ENCODE results near the gene CDYL2. TPM values are rescaled to one million over a fixed set of nuclear protein-coding genes. Genes with fewer than 3 reads are reported as not detected.

CDYL2 gene
- total RNA-seq, 6 experiments from 2014 or later: 15.4 to 22.5 (median 20.6) TPM

GRCh38 chr16:80674884-80675283, 129.5 kb downstream of the CDYL2 start:
- Mint-ChIP-seq H3K27me3 (ENCODE audit: insufficient read depth) (no peaks in the 10 kb centered on the region), H3K9me3 (peaks cover 4% of the 10 kb centered on the region; the same call in 1 of the 2 replicates), H3K36me3 (ENCODE audit: low read depth) (peaks cover 11% of the 10 kb centered on the region), H3K4me1 (ENCODE audit: low read depth) (peaks cover 9% of the 10 kb centered on the region), H3K4me3 (no peak overlapping the region), H3K27ac (no peak overlapping the region)
- TF ChIP-seq CTCF (IDR thresholded peaks at IDR 0.05): no peak
- DNase-seq: no peak

DNA sequence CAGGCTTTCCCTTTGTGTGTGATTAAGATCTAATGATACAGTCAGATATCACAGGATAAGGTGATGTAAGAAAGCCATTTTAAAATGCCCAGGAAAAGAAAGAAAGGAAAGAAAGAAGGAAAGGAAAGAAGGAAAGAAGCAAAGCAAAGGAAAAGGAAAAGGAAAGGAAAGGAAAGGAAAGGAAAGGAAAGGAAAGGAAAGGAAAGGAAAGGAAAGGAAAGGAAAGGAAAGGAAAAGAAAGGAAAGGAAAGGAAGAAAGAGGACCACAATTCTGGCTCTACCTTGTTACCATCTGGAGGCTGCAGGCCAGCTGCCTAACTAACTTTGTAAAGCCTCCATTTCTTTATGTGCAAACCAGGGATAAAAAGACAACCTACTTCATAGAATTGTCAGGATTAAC, 132.0 kb downstream of the CDYL2 start:
- Mint-ChIP-seq H3K27ac (no peak overlapping the region), H3K36me3 (ENCODE audit: low read depth) (peaks cover 6% of the 10 kb centered on the region; the same call in 1 of the 2 replicates), H3K4me3 (no peak overlapping the region), H3K4me1 (ENCODE audit: low read depth) (peaks cover 6% of the 10 kb centered on the region; the same call in 1 of the 2 replicates), H3K27me3 (ENCODE audit: insufficient read depth) (no peaks in the 10 kb centered on the region), H3K9me3 (no peaks in the 10 kb centered on the region)
- DNase-seq: no peak
- TF ChIP-seq CTCF (IDR thresholded peaks at IDR 0.05): no peak

GRCh38 chr16:80671281-80671849, 133.0 kb downstream of the CDYL2 start:
- DNase-seq: no peak
- Mint-ChIP-seq H3K36me3 (ENCODE audit: low read depth) (peaks cover 5% of the 10 kb centered on the region; the same call in 1 of the 2 replicates), H3K27ac (no peak overlapping the region), H3K27me3 (ENCODE audit: insufficient read depth) (no peaks in the 10 kb centered on the region), H3K4me3 (no peak overlapping the region), H3K4me1 (ENCODE audit: low read depth) (peaks cover 3% of the 10 kb centered on the region; the same call in 1 of the 2 replicates), H3K9me3 (no peaks in the 10 kb centered on the region)
- TF ChIP-seq CTCF (IDR thresholded peaks at IDR 0.05): no peak

- H3K27me3 Mint-ChIP-seq (ENCODE audit: insufficient read depth): no peaks in the 10 kb centered on the region; the same call in 1 of the 2 replicates
- H3K36me3 Mint-ChIP-seq (ENCODE audit: low read depth): no peaks in the 10 kb centered on the region; the same call in 1 of the 2 replicates
- H3K27ac Mint-ChIP-seq: no peak overlapping the region
- no peak overlapping the region for H3K4me3 Mint-ChIP-seq
- no peak for DNase-seq
- TF ChIP-seq CTCF (IDR thresholded peaks at IDR 0.05): no peak
- H3K9me3 Mint-ChIP-seq: no peaks in the 10 kb centered on the region
- peaks cover 1% of the 10 kb centered on the region for H3K4me1 Mint-ChIP-seq (ENCODE audit: low read depth)
Measured at GRCh38 chr16:80670170-80670865, 134.1 kb downstream of the CDYL2 start.

DNA sequence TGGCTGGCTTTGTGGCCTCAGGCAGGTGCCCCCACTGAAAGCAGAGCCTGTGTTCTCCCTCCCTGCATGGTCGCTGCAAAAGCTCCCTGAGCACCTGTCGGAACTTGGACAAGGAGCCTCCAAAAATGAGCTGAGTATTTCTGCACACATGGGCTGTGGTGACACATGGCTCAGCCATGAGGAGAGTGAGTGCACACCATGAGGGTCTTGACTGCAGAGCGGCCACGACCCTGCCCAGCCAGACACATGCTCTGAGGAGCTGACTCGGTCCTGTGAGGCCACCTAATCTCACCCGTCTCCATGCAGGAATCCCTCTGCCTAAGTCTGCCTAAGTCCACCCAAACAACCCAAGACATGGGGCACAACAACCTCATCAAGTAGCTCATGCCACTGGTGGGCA, 134.7 kb downstream of the CDYL2 start:
- no peak overlapping the region for H3K27ac Mint-ChIP-seq
- TF ChIP-seq CTCF (IDR thresholded peaks at IDR 0.05): no peak
- H3K36me3 Mint-ChIP-seq (ENCODE audit: low read depth): no peaks in the 10 kb centered on the region; the same call in 1 of the 2 replicates
- peaks cover 7% of the 10 kb centered on the region for H3K4me1 Mint-ChIP-seq (ENCODE audit: low read depth)
- no peak overlapping the region for H3K4me3 Mint-ChIP-seq
- no peaks in the 10 kb centered on the region; the same call in 1 of the 2 replicates for H3K27me3 Mint-ChIP-seq (ENCODE audit: insufficient read depth)
- H3K9me3 Mint-ChIP-seq: no peaks in the 10 kb centered on the region
- DNase-seq: no peak

Data from HFFc6 (cell line).